ENCODE data around the gene LITAFD.

Gene LITAFD

DNA sequence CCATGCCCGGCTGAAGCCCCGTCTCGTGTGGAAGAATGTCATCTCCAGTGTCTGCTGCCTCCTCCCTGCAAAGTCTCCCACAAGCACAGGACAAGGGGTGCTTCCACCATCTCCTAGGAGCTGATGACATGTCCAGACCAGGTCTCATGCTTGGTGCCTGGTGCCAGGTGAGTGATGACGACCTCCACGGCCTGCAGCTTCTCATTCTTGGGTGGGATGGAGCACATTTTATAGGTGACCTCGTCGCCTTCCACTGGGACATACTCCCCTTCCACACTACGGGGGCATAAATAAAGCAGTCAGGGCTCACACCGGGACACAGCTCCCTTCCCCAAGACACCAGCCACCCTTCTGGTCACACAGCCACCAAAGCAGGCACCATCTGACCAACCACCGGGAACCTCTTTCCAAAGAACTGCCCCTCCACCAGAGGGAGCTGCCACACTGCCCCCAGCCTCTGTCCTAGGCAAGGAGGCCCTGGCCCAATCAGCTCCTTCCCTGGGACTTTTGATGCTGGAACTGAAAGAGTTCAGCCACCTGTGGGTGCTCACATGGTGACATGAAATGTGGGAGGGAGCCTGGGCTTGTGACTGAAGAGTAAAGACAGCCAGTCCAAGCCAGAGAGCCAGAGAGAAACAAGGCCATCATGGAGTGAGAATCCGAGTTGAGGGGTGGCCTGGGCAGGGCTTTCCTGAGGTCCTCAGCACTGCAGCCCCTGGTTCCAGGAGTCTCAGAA, 26.9 kb upstream of the LITAFD start:
- Histone ChIP-seq H3K27ac (ENCODE audit: insufficient read depth, low read depth, low read length, poor library complexity, severe bottlenecking) (no peak overlapping the region), H3K4me3 (ENCODE audit: insufficient read depth, low read depth, low read length) (no peak overlapping the region), H3K4me1 (ENCODE audit: control insufficient read depth, insufficient read depth, low read length) (peaks cover 3% of the 10 kb centered on the region), H3K27me3 (ENCODE audit: control insufficient read depth, insufficient read depth, low read length, poor library complexity, severe bottlenecking) (no peaks in the 10 kb centered on the region), H3K9me3 (ENCODE audit: control insufficient read depth, low read length) (no peaks in the 10 kb centered on the region), H3K36me3 (ENCODE audit: control insufficient read depth, insufficient read depth, low read length) (peaks cover 47% of the 10 kb centered on the region)
- 92 to 95% methylated on average over 11 of the region's 11 CpGs for WGBS, 2 experiments

DNA sequence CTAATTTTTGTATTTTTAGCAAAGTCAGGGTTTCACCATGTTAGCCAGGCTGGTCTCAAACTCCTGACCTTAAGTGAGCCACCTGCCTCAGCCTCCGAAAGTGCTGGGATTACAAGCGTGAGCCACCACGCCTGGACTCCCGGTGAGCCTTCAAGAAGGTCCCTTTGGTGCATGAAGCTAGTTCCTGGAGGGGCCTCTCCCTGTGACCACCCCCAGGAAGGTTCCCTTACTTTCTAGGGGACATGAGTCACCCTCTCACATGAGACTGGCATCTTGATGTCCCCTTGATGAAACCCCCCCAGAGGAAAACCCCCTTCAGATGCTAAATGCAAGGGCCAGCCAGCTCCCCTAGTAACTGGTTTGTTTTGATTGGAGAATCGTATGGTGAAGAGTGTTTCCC, 26.2 kb upstream of the LITAFD start:
- H3K27ac ChIP-seq (ENCODE audit: insufficient read depth, low read depth, low read length, poor library complexity, severe bottlenecking) = no peak overlapping the region
- peaks cover 3% of the 10 kb centered on the region for H3K4me1 ChIP-seq (ENCODE audit: control insufficient read depth, insufficient read depth, low read length)
- no peaks in the 10 kb centered on the region for H3K27me3 ChIP-seq (ENCODE audit: control insufficient read depth, insufficient read depth, low read length, poor library complexity, severe bottlenecking)
- H3K4me3 ChIP-seq (ENCODE audit: insufficient read depth, low read depth, low read length) = no peak overlapping the region
- H3K9me3 ChIP-seq (ENCODE audit: control insufficient read depth, low read length) = no peaks in the 10 kb centered on the region
- H3K36me3 ChIP-seq (ENCODE audit: control insufficient read depth, insufficient read depth, low read length) = peaks cover 47% of the 10 kb centered on the region
- 77 to 78% methylated on average over 5 of the region's 5 CpGs for WGBS, 2 experiments

DNA sequence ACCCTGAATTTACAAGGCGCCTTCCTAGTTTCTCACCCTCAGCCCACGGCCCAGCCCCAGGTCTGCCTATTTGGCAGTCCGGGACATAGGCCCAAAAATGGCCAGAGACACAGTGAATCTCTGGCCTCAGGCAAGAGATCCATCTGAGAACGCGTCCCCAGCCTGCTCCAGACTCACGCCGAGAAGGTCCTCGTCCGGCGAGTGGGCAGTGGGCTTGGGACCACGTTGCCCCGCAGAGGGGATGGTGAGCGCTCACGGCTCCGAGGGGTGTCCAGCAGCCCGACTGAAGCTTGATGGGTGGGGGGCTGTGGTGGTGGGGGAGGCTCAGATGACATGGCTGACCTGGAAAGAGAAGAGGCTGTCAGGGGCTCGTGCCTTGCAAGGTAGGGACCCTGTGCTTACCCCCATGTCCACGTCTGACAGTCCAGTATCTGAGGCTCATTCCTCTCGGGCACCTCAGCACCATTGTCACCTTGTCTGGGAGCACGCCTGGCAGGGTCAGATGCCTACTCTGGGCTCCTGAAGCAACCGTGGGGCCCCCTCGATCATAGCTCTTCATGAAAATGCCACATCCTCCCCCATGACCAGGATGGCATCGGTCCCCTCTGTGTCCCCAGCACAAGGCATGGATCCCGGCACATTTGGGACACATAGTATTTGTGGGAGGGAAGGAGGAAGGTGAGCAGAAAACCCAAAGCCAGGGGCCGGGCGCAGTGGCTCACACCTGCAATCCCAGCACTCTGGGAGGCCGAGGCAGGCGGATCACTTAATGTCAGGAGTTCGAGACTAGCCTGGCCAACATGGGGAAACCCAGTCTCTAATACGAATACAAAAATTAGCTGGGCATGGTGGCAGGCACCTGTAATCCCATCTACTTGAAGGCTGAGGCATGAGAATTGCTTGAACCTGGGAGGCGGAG, 22.9 kb upstream of the LITAFD start:
- Histone ChIP-seq H3K27ac (ENCODE audit: insufficient read depth, low read depth, low read length, poor library complexity, severe bottlenecking) (no peak overlapping the region), H3K9me3 (ENCODE audit: control insufficient read depth, low read length) (no peaks in the 10 kb centered on the region), H3K36me3 (ENCODE audit: control insufficient read depth, insufficient read depth, low read length) (peaks cover 41% of the 10 kb centered on the region), H3K4me1 (ENCODE audit: control insufficient read depth, insufficient read depth, low read length) (peaks cover 19% of the 10 kb centered on the region), H3K27me3 (ENCODE audit: control insufficient read depth, insufficient read depth, low read length, poor library complexity, severe bottlenecking) (no peaks in the 10 kb centered on the region), H3K4me3 (ENCODE audit: insufficient read depth, low read depth, low read length) (no peak overlapping the region)
- 95 to 96% methylated on average over 31 of the region's 31 CpGs for WGBS, 2 experiments

DNA sequence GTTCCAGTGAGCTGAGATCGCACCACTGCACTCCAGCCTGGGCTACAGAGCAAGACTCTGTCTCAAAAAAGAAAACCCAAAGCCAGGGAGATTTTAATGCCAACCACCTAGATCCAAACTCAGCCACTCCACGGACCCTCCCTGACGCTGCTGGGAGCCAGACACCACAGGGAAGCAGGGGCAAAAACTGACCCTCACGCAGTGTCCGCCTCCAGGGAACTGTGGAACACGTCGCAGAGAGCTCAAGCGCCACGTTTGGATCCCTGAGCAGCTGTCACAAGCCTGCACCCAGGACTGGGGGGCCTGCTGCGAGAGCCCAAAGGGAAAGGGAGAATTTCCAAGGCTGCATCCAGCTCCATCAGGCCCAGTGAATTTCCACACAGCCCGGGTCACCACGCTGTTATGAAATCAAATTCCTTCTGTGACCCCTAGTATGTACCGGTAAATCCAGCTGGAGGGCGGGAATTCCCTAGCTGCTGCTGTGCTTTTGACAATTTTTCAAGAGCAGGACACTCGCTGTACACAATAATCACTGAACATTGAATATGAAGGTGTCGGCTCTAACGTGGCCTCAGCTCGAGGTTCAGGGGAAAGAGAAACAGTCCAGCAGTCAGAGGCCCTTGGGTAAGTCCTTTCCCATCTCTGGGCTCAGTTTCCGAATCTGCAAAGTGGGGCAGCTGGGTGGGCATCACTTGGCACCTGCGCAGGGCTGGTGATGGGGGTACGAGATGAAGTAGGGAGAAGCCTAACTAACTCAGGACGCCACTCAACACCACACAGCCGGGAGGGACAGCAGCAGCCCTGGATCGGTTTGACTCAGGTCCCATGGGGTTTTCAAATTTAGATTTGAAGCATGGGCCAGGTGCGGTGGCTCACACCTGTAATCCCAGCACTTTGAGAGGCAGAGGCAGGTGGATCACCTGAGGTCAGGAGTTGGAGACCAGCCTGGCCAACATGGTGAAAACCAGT, 22.0 kb upstream of the LITAFD start:
- Histone ChIP-seq H3K27me3 (ENCODE audit: control insufficient read depth, insufficient read depth, low read length, poor library complexity, severe bottlenecking) (no peaks in the 10 kb centered on the region), H3K4me1 (ENCODE audit: control insufficient read depth, insufficient read depth, low read length) (peaks cover 25% of the 10 kb centered on the region), H3K9me3 (ENCODE audit: control insufficient read depth, low read length) (no peaks in the 10 kb centered on the region), H3K36me3 (ENCODE audit: control insufficient read depth, insufficient read depth, low read length) (peaks cover 33% of the 10 kb centered on the region), H3K27ac (ENCODE audit: insufficient read depth, low read depth, low read length, poor library complexity, severe bottlenecking) (no peak overlapping the region), H3K4me3 (ENCODE audit: insufficient read depth, low read depth, low read length) (no peak overlapping the region)
- 85 to 86% methylated on average over 25 of the region's 25 CpGs for WGBS, 2 experiments

DNA sequence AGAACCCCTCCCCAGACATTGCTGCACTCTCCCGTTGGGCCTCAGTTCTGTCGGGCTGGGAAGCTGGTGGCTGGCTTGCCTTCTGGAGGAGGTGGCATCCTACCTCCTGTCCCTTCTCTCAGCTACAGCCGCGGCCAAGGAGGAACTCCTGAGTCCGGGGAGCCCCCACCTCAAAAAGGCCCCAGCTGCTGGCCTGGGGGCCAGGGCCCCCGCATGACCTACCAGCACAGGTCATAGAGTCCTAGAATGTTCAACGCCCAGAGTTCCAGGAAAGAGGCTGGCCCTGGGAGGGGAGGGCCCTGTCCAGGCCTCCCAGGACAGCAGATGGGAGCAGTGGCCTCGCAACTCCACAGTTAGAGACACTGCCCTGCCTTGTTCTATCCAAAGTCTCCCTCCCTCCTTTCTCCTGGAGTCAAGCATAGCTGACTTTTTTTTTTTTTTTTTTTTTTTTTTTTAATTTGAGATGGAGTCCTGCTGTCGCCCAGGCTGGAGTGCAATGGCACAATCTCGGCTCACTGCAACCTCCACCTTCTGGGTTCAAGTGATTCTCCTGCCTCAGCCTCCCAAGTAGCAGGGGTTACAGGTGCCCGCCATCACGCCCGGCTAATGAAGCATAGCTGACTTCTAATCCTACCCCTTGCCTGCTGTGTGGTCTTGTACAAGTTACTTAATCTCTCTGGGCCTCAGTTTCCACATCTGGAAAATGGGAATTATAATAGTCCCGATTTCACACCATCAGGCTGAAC, 20.4 kb upstream of the LITAFD start:
- Histone ChIP-seq H3K27ac (ENCODE audit: insufficient read depth, low read depth, low read length, poor library complexity, severe bottlenecking) (peak overlapping the region; percentile 26), H3K36me3 (ENCODE audit: control insufficient read depth, insufficient read depth, low read length) (peaks cover 18% of the 10 kb centered on the region), H3K4me3 (ENCODE audit: insufficient read depth, low read depth, low read length) (no peak overlapping the region), H3K4me1 (ENCODE audit: control insufficient read depth, insufficient read depth, low read length) (peaks cover 30% of the 10 kb centered on the region), H3K27me3 (ENCODE audit: control insufficient read depth, insufficient read depth, low read length, poor library complexity, severe bottlenecking) (no peaks in the 10 kb centered on the region), H3K9me3 (ENCODE audit: control insufficient read depth, low read length) (no peaks in the 10 kb centered on the region)
- WGBS, 2 experiments = 90 to 93% methylated on average over 14 of the region's 14 CpGs

DNA sequence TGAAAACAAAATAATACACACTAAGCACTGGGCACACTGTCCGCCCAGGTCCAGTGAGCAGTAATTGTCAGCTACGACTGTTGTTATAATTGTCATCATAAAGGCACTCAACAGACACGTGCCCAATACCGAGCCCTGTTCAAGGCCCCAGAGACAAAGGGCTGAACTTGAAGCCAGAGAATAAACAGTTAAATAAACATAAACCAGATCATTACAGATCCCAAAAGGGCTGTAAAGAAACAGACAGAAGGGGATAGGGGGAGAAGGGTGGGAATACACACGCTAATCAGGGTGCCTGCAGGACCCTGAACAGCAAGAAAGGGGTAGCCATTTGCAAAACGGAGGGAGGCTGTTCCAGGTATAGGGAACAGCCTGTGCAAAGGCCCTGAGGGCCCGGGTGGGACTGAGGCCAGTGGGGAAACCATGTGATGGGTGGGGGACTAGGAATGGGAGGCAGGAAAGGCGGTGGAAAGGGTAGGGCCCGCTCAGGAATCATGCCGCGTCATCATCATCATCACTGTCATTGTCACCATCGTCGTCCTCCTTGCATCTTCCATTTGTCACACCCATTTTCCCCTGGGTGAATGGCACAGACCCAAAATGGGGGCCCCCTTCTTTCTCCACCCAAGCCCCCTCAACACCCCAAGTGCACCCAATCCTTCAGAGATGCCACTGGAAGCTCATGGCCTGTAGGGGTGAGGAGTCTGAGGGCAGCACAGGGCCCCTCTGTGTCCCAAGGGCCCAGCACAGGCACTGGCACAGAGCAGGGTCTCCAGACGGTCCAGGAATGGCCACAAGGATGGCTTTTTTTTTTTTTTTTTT, 19.6 kb upstream of the LITAFD start:
- Histone ChIP-seq H3K27me3 (ENCODE audit: control insufficient read depth, insufficient read depth, low read length, poor library complexity, severe bottlenecking) (no peaks in the 10 kb centered on the region), H3K4me3 (ENCODE audit: insufficient read depth, low read depth, low read length) (no peak overlapping the region), H3K9me3 (ENCODE audit: control insufficient read depth, low read length) (no peaks in the 10 kb centered on the region), H3K36me3 (ENCODE audit: control insufficient read depth, insufficient read depth, low read length) (peaks cover 16% of the 10 kb centered on the region), H3K4me1 (ENCODE audit: control insufficient read depth, insufficient read depth, low read length) (peaks cover 30% of the 10 kb centered on the region), H3K27ac (ENCODE audit: insufficient read depth, low read depth, low read length, poor library complexity, severe bottlenecking) (no peak overlapping the region)
- 85 to 86% methylated on average over 14 of the region's 14 CpGs for WGBS, 2 experiments

DNA sequence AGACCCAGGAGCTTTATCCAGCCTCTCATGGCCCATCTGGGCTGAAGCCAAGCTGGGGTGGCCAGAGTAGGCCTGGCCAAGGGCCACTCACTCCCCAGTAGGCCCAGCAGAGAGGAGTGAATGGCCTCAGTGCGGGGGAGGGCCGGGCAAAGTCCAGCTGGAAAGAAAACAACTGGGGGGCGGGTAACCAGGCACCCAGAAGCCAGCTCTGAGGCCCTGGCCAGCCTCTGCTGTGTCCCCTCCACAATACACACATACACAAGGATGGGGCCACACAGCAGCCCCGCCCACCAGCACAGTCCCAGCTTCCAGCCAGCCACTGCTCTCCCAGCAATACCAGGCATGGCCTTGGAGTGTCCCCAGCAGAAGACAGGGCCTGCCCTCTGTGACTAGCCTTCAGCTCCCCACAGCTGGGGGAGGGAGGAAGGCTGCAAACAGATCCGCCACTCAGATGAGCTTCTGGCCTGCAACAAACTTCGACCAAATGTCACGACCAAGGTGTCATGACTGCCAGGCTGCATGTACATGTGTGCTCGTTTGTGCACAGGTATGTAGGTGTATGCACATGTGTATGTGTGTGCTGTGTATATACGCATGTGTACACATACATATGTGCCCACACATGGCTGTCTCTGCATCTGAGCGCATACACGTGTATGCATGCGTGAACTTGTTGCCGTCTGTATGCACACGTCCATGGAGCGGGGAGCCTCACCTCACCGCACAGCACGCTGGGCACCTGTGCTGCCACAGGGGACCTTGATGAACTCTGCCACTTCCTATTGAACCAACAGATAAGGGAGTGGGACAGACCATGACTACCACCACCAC, 18.3 kb upstream of the LITAFD start:
- H3K4me3 ChIP-seq (ENCODE audit: insufficient read depth, low read depth, low read length) = no peak overlapping the region
- peaks cover 30% of the 10 kb centered on the region for H3K4me1 ChIP-seq (ENCODE audit: control insufficient read depth, insufficient read depth, low read length)
- peaks cover 7% of the 10 kb centered on the region for H3K36me3 ChIP-seq (ENCODE audit: control insufficient read depth, insufficient read depth, low read length)
- H3K27ac ChIP-seq (ENCODE audit: insufficient read depth, low read depth, low read length, poor library complexity, severe bottlenecking) = no peak overlapping the region
- no peaks in the 10 kb centered on the region for H3K27me3 ChIP-seq (ENCODE audit: control insufficient read depth, insufficient read depth, low read length, poor library complexity, severe bottlenecking)
- 88 to 90% methylated on average over 17 of the region's 17 CpGs for whole genome bisulfite sequencing, 2 experiments
- H3K9me3 ChIP-seq (ENCODE audit: control insufficient read depth, low read length) = no peaks in the 10 kb centered on the region

DNA sequence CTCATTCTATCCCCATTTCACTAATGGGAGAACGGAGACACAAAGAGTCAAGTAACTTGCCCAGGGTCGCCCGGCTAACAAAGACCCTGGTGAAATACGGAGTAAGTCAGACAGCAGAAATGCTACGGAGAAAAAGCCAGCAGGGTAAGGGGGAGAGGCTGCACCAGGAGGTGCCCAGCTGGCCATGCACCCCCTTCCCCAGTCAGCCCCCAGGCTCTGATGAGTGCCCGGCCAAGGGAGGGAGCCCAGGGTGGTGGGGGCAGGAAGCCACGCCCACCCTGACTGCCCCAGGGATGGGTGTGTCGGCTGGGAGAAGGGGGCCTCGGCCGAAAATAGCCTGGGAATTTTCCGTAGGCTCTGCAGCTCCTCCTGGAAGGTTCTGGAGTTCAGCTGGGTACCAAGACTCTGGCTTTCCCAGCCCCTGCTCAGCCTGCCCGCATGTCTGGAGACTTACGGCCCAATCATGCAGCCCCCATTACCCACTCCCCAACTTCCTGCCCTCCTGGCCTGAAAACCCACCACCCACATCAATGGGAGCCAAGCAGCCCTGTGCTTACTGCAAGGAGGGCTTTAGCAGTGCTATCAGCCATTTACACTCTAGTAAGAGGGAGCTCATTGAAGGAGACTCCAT, 17.6 kb upstream of the LITAFD start:
- peak overlapping the region; percentile 30 for H3K27ac ChIP-seq (ENCODE audit: insufficient read depth, low read depth, low read length, poor library complexity, severe bottlenecking)
- H3K4me3 ChIP-seq (ENCODE audit: insufficient read depth, low read depth, low read length) = no peak overlapping the region
- WGBS, 2 experiments = 61 to 66% methylated on average over 13 of the region's 13 CpGs

More for the DNA sequence above, 17.6 kb upstream of the LITAFD start:
- H3K9me3 ChIP-seq (ENCODE audit: control insufficient read depth, low read length) = no peaks in the 10 kb centered on the region
- peaks cover 33% of the 10 kb centered on the region for H3K4me1 ChIP-seq (ENCODE audit: control insufficient read depth, insufficient read depth, low read length)
- no peaks in the 10 kb centered on the region for H3K36me3 ChIP-seq (ENCODE audit: control insufficient read depth, insufficient read depth, low read length)
- no peaks in the 10 kb centered on the region for H3K27me3 ChIP-seq (ENCODE audit: control insufficient read depth, insufficient read depth, low read length, poor library complexity, severe bottlenecking)

Data from ectodermal cell (in vitro differentiated cells).